Activated naive CD8-positive, alpha-beta T cell treated with anti-CD3 and anti-CD28 coated beads for 36 hours (primary cell): Measurements from ENCODE around the gene KPTN. TPM values are rescaled to one million over a fixed set of nuclear protein-coding genes. Genes with fewer than 3 reads are reported as not detected.
"Not testable (repeated sequence)": the region's sequence is repeated elsewhere in the genome, so short reads cannot be mapped to it uniquely, and the experiment has no call there.

Experiments
- DNase-seq: peaks from one replicate; pipeline ENCODE4 v3.0.0; 2021
- H3K27ac Mint-ChIP-seq: one replicate; pipeline ENCODE4 v1.8.0; 2022; ENCODE audit warnings: mild to moderate bottlenecking, moderate library complexity, mixed read lengths
- H3K27me3 Mint-ChIP-seq: one replicate; pipeline ENCODE4 v1.8.0; 2022; ENCODE audit warnings: mild to moderate bottlenecking, mixed read lengths
- H3K36me3 Mint-ChIP-seq: one replicate; pipeline ENCODE4 v1.8.0; 2021; ENCODE audit warnings: mild to moderate bottlenecking, mixed read lengths
- H3K4me1 Mint-ChIP-seq: one replicate; pipeline ENCODE4 v1.8.0; 2021; ENCODE audit warnings: mixed read lengths
- H3K4me3 Mint-ChIP-seq: one replicate; pipeline ENCODE4 v1.8.0; 2022; ENCODE audit warnings: mild to moderate bottlenecking, moderate library complexity, mixed read lengths
- H3K9me3 Mint-ChIP-seq: one replicate; pipeline ENCODE4 v1.8.0; 2022; ENCODE audit warnings: mixed read lengths
- total RNA-seq, 2 experiments: library from RNA; stranded (reverse); gene quantifications; one replicate each; pipeline ENCODE4 v1.2.3, GENCODE V29; 2021

KPTN gene
- total RNA-seq, 2 experiments from 2014 or later = 12.4 to 13.4 TPM

DNA sequence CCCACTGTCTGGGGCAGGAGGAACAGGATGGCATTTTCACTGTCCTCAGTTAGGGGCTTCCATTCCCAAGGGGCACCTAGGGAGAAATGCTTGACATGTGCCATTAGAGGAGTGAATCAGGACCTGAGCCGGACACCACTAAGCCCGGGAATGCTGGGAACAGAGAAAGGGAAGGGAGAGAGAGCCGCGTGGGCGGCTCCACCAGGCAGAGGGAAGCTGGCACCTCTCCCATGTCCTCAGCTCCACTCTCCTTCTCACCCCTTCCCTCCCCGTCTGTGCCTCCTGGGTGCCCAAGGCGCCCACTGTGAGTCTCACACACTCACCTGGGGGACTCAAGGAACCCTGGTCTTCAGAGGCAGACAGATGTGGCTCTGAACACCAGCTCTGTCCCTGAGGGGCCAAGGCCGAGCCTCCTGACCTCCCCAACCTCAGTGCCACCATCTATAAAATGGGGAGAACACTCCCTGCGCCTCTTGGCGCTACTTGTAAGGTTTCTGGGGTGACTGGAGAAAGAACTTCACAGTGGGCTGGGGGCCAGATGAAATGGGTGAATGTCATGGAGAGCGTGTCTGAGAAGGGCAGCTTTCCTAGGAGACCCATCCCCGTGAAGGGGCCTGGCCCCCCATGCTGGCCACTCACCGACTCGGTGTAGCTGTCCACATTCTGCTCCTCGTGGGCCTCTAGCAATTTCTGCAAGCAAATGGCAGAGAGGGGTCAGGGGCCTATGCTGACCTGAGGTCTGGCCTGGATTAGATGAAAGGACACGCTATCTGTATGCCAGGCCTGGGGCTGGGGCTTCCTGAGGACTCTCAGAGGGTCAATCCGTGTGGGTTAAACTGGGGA, 5.3 kb upstream of the KPTN start:
- Mint-ChIP-seq H3K4me3 (no peak overlapping the region), H3K4me1 (peaks cover 31% of the 10 kb centered on the region), H3K36me3 (peaks cover 21% of the 10 kb centered on the region), H3K27me3 (no peaks in the 10 kb centered on the region), H3K27ac (no peak overlapping the region), H3K9me3 (no peaks in the 10 kb centered on the region)
- DNase-seq = no peak

DNA sequence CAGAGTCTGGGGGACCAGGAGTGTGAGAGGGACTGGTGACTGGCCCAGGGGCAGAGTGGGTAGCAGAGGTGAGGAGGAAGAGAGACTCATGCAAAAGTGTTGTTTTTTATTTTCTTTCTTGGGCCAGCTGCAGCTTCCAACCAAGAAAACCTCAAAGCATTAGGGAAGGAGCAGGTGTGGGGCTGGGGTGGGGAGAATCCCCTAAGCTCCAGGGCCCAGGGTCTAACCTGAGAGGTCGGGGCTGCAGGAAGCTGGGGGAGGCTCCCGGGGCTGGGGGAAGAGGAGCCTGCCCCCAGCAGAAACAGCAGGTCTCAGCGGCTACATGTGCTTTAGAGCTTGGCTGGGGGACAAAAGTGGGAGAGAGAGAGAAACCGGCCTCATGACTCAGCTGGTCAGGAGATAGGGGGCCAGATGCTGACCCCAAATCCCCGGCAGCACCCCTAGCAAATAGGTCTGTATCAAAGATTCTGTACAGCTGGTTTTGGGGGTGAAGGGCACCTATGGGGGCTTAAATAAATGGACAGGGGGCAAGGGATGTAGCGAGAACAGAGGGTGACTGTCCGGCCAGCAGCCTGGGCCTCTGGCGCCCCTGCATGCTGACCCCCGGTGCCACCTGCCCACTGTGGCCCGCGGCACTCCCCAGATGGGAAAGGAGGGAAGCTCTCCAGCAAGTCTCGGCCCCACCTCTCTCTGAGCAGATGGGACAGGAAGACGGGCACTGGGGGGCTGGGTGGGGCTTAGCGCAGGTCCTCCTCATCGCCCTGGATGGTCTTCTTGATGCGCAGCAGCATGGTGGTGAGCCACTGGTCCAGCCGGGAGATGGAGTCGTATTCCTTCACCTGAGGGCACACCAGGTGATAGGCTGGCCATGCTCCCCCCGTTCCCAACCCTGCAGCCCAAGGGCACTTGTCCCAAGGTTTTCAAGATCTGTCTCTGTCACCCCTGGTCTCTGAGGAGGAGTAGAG, 3.8 kb upstream of the KPTN start:
- H3K4me3 Mint-ChIP-seq = no peak overlapping the region
- H3K36me3 Mint-ChIP-seq = peaks cover 22% of the 10 kb centered on the region
- H3K27ac Mint-ChIP-seq = peak overlapping the region; percentile 92

DNA sequence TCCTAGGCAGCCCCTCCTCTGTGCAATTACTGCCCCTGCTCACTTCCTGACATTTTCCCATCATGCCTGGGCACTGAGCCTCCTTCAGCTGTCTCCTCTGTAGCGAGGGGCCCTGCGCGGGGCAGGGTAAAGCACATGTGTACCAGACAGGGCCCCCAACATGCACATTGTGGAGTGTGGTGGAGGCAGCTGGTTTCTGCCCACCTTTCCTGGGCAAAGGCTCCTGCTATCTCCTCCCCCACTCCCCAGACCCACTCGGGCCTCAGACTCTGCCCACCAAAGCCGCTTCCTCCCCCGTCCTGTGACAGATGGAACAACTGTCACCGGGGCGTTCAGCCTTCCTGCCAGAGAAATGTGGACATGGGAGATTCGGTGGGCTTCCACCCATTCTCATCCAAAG, 2.9 kb upstream of the KPTN start:
- H3K4me1 Mint-ChIP-seq = peaks cover 32% of the 10 kb centered on the region
- peaks cover 22% of the 10 kb centered on the region for H3K36me3 Mint-ChIP-seq
- peak overlapping the region; percentile 58 for H3K4me3 Mint-ChIP-seq

More for the DNA sequence above, 3.8 kb upstream of the KPTN start:
- no peaks in the 10 kb centered on the region for H3K9me3 Mint-ChIP-seq
- H3K27me3 Mint-ChIP-seq = no peaks in the 10 kb centered on the region
- peaks cover 32% of the 10 kb centered on the region for H3K4me1 Mint-ChIP-seq
- no peak for DNase-seq

DNA sequence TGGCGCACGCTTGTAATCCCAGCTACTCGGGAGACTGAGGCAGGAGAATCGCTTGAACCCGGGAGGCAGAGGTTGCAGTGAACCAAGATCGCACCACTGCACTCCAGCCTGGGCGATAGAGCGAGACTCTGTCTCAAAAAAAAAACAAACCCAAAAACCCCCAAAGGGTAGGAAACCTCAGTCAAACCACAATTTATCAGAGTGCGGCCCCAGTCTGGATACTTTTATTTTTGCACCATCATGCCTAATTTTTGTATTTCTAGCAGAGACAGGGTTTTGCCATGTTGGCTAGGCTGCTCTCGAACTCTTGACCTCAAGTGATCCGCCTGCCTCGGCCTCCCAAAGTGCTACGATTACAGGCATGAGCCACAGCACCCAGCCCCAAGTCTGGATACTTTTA, 2.2 kb upstream of the KPTN start:
- H3K27me3 Mint-ChIP-seq, H3K9me3 Mint-ChIP-seq, DNase-seq: not testable (repeated sequence)
- Mint-ChIP-seq H3K36me3 (peaks cover 22% of the 10 kb centered on the region), H3K27ac (peak overlapping the region; percentile 92), H3K4me1 (peaks cover 32% of the 10 kb centered on the region), H3K4me3 (peak overlapping the region; percentile 32)

More for the DNA sequence above, 2.9 kb upstream of the KPTN start:
- Mint-ChIP-seq H3K27me3 (no peaks in the 10 kb centered on the region), H3K9me3 (no peaks in the 10 kb centered on the region), H3K27ac (peak overlapping the region; percentile 92)
- peak; percentile 18 for DNase-seq

DNA sequence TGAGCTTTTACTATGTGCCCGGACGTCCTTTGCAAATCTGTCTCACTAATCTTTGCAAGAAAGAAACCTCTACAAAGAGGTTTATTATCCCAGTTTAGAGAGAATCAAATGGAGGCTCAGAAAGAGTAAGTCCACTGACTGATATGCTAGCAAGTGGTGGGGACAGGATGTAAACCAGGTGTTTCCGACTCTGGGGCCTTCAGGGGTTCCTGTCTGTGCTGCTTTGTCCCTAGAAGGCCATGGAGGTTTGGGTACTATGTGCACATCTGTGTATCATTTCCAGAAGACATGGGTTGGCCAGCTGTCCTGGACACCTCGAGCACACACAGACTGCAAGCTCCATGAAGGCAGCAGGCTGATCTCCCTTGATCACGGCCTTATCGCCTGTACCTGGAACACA, 1.2 kb upstream of the KPTN start:
- Mint-ChIP-seq H3K4me1 (peaks cover 32% of the 10 kb centered on the region), H3K36me3 (peaks cover 21% of the 10 kb centered on the region), H3K9me3 (no peaks in the 10 kb centered on the region), H3K4me3 (peak overlapping the region; percentile 98), H3K27ac (peak overlapping the region; percentile 99), H3K27me3 (no peaks in the 10 kb centered on the region)
- DNase-seq = no peak

DNA sequence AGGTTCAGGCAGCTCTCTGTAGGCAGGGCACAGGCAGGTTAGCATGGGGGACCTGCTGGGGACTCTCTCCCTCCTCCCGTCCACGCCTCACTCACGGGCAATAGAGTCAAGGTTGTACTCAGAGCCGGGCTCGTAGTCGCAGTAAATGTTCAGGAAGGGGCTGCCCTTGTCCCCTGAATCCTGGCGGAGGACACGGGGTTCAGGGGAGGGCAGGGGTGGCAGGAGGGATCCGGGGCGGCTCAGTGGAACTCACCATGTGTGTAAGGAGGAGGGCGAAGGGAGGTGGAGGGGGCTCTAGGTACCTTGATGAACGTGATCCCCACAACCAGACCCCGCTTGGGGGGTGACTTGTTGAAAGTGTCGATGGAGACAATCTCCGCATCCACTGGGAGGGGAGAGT, 819 bp downstream of the KPTN start:
- H3K27me3 Mint-ChIP-seq = no peaks in the 10 kb centered on the region
- no peak for DNase-seq
- no peaks in the 10 kb centered on the region for H3K9me3 Mint-ChIP-seq
- H3K27ac Mint-ChIP-seq = no peak overlapping the region
- H3K4me3 Mint-ChIP-seq = peak overlapping the region; percentile 98
- H3K36me3 Mint-ChIP-seq = peaks cover 17% of the 10 kb centered on the region
- peaks cover 32% of the 10 kb centered on the region for H3K4me1 Mint-ChIP-seq

DNA sequence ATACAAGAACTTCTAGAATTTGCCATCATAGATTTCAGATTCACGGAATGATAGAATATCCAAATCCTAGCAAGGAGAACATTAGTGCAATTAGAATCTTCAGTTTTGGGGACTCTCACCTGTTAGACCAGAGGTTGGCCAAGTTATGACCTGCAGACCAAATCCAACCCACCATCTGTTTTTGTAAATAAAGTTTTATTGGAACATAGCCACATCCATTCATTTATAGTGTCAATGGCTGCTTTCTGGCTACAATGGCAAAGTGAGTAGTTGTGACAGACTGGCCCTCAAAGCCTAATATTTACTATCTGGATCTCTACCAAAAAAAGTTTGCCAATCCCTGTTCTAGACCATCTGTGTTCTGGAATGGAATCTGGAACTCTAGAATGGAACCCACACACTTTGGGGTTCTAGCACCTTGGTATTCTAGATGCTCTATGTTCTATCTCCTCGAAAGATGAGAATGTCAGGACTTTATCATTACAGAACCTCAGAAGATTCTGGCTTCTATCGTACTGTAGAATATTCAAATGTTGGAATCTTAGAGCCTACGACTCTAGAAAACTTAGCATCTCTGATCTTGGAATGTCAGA, 2.5 kb downstream of the KPTN start:
- Mint-ChIP-seq H3K36me3 (peaks cover 13% of the 10 kb centered on the region), H3K9me3 (no peaks in the 10 kb centered on the region), H3K4me1 (peaks cover 20% of the 10 kb centered on the region), H3K27ac (no peak overlapping the region), H3K4me3 (no peak overlapping the region), H3K27me3 (no peaks in the 10 kb centered on the region)
- no peak for DNase-seq

DNA sequence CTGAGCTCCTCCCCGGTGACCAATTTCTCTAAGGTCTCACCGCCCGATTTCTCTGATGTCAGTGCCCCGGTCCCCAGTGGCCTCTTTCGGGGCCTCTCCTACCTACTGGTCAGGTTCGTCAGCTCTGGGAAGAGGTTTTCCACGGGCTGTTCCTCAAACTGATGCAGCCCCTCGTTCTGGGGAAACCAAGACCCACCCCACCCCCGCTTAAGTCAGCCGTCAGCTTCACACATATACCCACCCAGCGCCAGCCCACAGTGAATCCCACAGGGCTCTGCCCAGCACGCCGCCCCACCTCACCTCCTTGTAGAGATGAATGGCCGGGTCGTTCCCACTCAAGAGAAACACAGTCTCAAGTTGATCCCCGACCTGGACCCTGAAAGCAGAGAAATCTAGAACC, 3.4 kb downstream of the KPTN start:
- peaks cover 12% of the 10 kb centered on the region for H3K4me1 Mint-ChIP-seq
- no peak overlapping the region for H3K27ac Mint-ChIP-seq
- no peak overlapping the region for H3K4me3 Mint-ChIP-seq

DNA sequence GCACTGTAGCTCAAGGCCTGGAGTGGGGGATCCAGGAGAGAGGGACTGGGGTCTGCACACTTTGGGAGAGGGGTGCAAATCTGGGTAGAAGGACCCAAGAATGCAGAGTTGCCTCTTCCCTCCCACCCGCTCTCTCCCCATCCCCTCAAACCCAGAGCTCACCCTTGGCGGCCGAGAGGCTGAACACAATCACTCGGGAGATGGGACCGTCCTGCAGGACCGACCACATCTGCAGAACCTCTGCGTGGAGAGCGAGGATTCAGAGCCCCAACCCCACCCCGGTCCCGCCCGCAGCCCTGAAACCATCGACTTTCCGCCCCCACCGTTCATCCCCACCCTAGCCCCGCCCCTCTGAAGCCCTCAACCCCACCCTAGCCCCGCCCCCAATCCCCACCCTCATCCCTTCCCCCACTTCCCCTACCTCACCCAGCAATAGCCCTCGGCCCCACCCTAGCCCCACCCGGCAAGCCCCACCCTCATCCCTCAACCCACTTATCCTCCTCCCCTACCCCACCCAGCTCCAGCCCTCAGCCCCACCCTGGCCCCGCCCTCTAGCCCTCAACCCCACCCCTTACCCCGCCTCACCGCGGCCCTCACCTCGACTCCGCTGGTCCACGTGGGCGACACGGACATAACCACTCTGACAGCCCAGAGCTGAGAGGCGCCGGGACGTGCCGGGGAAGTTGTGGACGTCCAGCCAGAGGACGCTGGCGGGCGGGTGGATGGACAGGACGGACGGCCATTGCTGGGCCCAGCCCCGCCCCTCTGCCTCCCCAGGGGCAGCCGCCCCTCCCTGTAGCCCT, 4.1 kb downstream of the KPTN start:
- no peak overlapping the region for H3K27ac Mint-ChIP-seq

More for the DNA sequence above, 3.4 kb downstream of the KPTN start:
- no peak for DNase-seq
- no peaks in the 10 kb centered on the region for H3K9me3 Mint-ChIP-seq
- H3K36me3 Mint-ChIP-seq = peaks cover 11% of the 10 kb centered on the region
- no peaks in the 10 kb centered on the region for H3K27me3 Mint-ChIP-seq

DNA sequence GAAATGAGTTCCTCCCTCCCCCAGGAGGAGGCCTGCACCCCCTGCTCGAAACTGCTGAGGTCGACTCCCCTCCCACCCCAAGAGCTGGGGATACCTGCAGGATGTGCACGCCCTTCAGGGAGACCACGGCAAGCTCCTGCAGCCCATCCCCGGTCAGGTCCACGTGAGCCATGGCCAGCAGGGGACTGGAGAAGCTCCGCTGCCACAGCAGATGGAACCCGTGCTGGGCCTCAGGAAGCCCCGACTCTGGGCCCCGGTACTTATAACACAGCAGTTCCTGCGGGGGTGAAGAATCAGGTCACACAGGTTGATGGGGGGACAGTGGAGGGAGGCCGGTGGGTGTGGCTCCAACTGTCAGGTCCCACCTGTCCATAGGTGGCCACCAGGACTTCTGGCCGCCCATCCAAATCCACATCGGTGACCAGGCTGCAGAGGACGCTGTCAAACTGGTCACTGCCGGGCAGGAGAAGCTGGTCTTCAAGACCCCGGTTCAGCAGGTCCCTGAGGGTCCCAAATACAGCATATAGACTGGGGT, 7.5 kb downstream of the KPTN start:
- Mint-ChIP-seq H3K27me3 (peaks cover 23% of the 10 kb centered on the region), H3K36me3 (no peaks in the 10 kb centered on the region), H3K4me3 (no peak overlapping the region), H3K4me1 (peaks cover 2% of the 10 kb centered on the region), H3K27ac (no peak overlapping the region), H3K9me3 (no peaks in the 10 kb centered on the region)
- no peak for DNase-seq

More for the DNA sequence above, 4.1 kb downstream of the KPTN start:
- Mint-ChIP-seq H3K4me3 (no peak overlapping the region), H3K27me3 (no peaks in the 10 kb centered on the region), H3K4me1 (peaks cover 4% of the 10 kb centered on the region), H3K9me3 (no peaks in the 10 kb centered on the region), H3K36me3 (peaks cover 4% of the 10 kb centered on the region)
- no peak for DNase-seq

DNA sequence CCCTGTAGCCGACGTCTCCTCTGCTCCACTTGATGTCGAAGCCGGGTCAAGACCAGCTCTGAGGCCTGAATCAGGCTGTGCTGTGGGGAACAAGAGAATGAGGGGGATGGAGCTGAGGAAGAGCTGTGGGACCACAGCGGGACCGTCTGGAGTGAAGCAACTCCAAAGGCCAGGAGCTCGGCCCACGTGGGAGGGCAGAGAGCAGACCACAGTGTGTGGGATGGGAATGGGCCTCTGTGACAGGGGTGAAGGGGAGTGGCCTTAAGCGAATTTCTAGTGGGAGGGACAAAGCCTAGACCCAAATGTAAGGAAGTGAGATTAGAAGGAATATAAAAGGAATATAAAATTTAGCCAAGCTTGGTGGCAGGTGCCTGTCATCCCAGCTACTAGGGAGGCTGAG, 8.6 kb downstream of the KPTN start:
- H3K9me3 Mint-ChIP-seq = no peaks in the 10 kb centered on the region
- no peak overlapping the region for H3K27ac Mint-ChIP-seq
- no peak for DNase-seq
- H3K27me3 Mint-ChIP-seq = peaks cover 33% of the 10 kb centered on the region
- peaks cover 6% of the 10 kb centered on the region for H3K4me1 Mint-ChIP-seq
- H3K36me3 Mint-ChIP-seq = no peaks in the 10 kb centered on the region
- no peak overlapping the region for H3K4me3 Mint-ChIP-seq

DNA sequence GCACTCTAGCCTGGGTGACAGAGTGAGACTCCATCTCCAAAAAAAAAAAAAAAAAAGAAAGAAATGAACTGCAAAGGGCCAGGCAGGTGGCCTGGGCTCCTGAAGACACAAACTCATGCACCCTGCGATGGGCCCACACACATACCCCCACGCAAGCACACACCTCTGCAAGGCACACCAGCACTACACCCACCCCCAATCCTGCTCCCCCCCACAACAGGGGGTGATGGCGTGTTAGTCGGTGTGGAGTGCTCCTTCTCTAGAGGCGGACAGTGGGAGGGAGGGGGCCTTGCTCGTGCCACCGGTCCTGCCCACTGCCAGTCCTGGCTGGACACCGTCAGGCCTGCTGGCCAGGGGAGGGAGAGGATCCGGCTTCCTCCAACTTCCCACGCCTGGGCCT, 10.7 kb downstream of the KPTN start:
- Mint-ChIP-seq H3K4me1 (peaks cover 8% of the 10 kb centered on the region), H3K36me3 (no peaks in the 10 kb centered on the region), H3K4me3 (no peak overlapping the region), H3K9me3 (no peaks in the 10 kb centered on the region), H3K27ac (no peak overlapping the region), H3K27me3 (peaks cover 55% of the 10 kb centered on the region)
- no peak for DNase-seq

DNA sequence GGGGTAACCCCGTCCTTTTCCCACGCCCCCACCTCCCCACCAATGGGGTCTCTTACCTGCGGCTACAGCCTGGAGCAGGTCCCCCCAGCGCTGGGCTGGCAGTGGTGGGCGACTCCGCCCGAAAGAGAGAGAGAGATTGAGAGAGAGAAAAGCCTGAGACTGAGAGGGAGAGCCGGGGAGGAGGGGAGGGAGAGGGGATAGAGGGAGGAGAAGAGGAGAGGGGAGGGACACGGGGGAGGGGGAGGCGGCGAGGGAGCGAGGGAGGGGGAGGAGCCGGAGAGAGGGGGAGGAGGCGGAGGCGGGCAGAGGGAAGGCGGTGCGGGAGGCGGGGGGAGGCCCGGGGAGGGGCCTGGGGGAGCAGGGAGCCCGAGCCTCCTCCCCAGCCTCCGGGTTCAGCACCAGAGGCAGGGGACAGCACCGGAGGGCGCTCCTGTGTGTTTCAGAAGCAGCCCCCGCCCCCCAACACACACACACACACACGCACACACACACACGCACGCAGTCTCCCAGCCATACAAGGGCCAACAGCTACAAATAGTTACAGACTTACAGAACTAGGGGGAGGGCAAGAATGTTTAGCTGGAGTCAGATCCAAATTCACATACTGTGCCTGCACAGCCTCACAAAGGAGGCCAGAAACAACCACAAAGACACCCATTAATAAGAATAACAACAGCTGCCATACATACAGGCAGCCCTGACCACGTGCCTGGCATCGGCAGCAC, 12.1 kb downstream of the KPTN start, which contains the start of gene SLC8A2:
Gene SLC8A2, minus strand, starts transcription at position 161 of the 725 bp plus-strand sequence. CDS start 5,490 bp downstream, outside the sequence.
- peaks cover 11% of the 10 kb centered on the region for H3K4me1 Mint-ChIP-seq
- no peaks in the 10 kb centered on the region for H3K36me3 Mint-ChIP-seq
- H3K9me3 Mint-ChIP-seq = no peaks in the 10 kb centered on the region
- H3K27me3 Mint-ChIP-seq = peaks cover 67% of the 10 kb centered on the region
- H3K4me3 Mint-ChIP-seq = peak within 1 kb of the TSS; percentile 2
- no peak within 1 kb of the TSS for H3K27ac Mint-ChIP-seq
- peak; percentile 59 for DNase-seq
